Stomach (tissue), 9 donors: ENCODE measurements around the gene WDR76. TPM values are rescaled to one million over a fixed set of nuclear protein-coding genes. Genes with fewer than 3 reads are reported as not detected.
"Not testable (repeated sequence)": the region's sequence is repeated elsewhere in the genome, so short reads cannot be mapped to it uniquely, and the experiment has no call there.

ENCODE experiments used
- DNase-seq, 2 donors: peaks; one replicate each; pipeline versions ENCODE4 v3.0.0 to v3.0.0-alpha.2; 2013 to 2019
- H3K27ac ChIP-seq, 5 donors: fragments of 200-600 bp in 4 of 5; sonication (generic) in 4 of 5; one replicate each; pipeline ENCODE4 v1.5.1; 2013 to 2019; ENCODE audit warnings: mild to moderate bottlenecking in 1 of 5, moderate library complexity in 1 of 5
- H3K27me3 ChIP-seq, 3 donors: fragments of 200-600 bp; sonication (generic); one replicate each; pipeline ENCODE4 v1.5.1; 2017 to 2019; ENCODE audit warnings: mixed run types in 1 of 3
- H3K36me3 ChIP-seq, 4 donors: fragments of 200-600 bp; sonication (generic); 1 replicate in 3 of 4; 2 replicates in 1 of 4; pipeline ENCODE4 v1.5.1; 2016 to 2019
- H3K4me1 ChIP-seq, 4 donors: fragments of 200-600 bp; sonication (generic); one replicate each; pipeline ENCODE4 v1.5.1; 2016 to 2019
- H3K4me3 ChIP-seq, 4 donors: fragments of 200-600 bp; sonication (generic) in 3 of 4; one replicate each; pipeline ENCODE4 v1.5.1; 2016 to 2019; ENCODE audit warnings: mild to moderate bottlenecking in 1 of 4
- H3K9me3 ChIP-seq, 4 donors: fragments of 200-600 bp; sonication (generic); one replicate each; pipeline ENCODE4 v1.5.1; 2016 to 2019
- EP300 ChIP-seq: sonication (generic); formaldehyde crosslinking; IDR thresholded peaks from one replicate; pipeline ENCODE4 v1.6.1; 2017; ENCODE audit warnings: antibody characterized with exemption
- POLR2A ChIP-seq, 4 donors: fragments of 450-650 bp; IDR thresholded peaks; one replicate each; pipeline ENCODE4 v1.6.1; 2016; ENCODE audit warnings: antibody characterized with exemption in 4 of 4, control low read depth in 2 of 4, mild to moderate bottlenecking in 1 of 4, moderate library complexity in 1 of 4
- POLR2AphosphoS5 ChIP-seq, 3 donors: sonication (generic); formaldehyde crosslinking; IDR thresholded peaks; one replicate each; pipeline ENCODE4 v1.6.1; 2016; ENCODE audit warnings: antibody characterized with exemption in 3 of 3
- WGBS, 5 donors: extraction: QIAGEN DNeasy Blood & Tissue Kit in 3 of 5; methylation state at CpG; one replicate each; pipeline versions ENCODE4 v1.1.5 to v1.1.7; 2013 to 2018; 5-methylcytosine and 5-hydroxymethylcytosine counted together
- intact Hi-C: fragments of 100-400 bp; cut with DNase I; formaldehyde crosslinking; loops from one replicate; pipeline ENCODE4 v1.15.1; 2023; ENCODE audit warnings: low total_unique reads
- polyA plus RNA-seq, 3 donors: library from polyadenylated mRNA; stranded (reverse); fragments of 200-250 nt; gene quantifications; one replicate each; pipeline ENCODE4 v1.2.3, GENCODE V29; 2013
- total RNA-seq, 5 donors: library from RNA; depleted of rRNA; stranded (reverse); fragments of >200 nt; gene quantifications; one replicate each; pipeline versions ENCODE4 v1.1.0 to v1.2.3, GENCODE V29; 2014 to 2016
- TF ChIP-seq, protein P1 (sequence below), 7 experiments: fragments of 450-650 bp in 4 of 7; fragments of 200-600 bp in 3 of 7; sonication (generic) in 3 of 7; IDR thresholded peaks; one replicate each; pipeline ENCODE4 v1.5.1; 2016 to 2019; ENCODE audit warnings: antibody characterized with exemption in 7 of 7, control low read depth in 2 of 7, mild to moderate bottlenecking in 1 of 7
- donor health status: healthy with polysubstance abuse.
- donor health status: Bipolar disorder and iron deficiency.
- donor health status: healthy.

The WDR76 gene
- total and polyA plus RNA-seq, 8 donors = 1.2 to 14.5 (median 3.8) TPM

DNA sequence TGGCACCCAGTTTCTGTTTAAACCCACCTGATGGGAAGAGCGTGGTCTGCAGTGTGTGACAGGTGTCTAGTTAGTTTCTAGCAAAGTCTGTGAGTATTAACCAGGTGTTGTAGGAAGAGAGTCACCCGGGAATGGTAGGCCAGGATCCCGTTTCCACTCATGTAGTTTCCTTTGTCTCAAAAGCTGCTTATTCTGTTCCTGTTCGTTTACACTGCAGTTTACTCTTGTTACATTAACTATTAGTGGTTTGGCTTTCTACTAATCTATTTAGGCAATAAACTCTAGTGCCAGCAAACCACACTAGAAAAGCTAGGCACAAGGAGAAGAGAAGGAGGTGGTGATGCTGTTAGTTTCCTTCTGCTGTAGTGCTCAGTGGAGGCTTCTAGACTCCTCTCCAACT is 32.7 kb downstream of the WDR76 start:
- TF ChIP-seq EP300 (no peak), POLR2AphosphoS5 (IDR thresholded peaks at IDR 0.05) (no peak), POLR2A (IDR thresholded peaks at IDR 0.05) (no peak)
- TF ChIP-seq, protein P1, sequence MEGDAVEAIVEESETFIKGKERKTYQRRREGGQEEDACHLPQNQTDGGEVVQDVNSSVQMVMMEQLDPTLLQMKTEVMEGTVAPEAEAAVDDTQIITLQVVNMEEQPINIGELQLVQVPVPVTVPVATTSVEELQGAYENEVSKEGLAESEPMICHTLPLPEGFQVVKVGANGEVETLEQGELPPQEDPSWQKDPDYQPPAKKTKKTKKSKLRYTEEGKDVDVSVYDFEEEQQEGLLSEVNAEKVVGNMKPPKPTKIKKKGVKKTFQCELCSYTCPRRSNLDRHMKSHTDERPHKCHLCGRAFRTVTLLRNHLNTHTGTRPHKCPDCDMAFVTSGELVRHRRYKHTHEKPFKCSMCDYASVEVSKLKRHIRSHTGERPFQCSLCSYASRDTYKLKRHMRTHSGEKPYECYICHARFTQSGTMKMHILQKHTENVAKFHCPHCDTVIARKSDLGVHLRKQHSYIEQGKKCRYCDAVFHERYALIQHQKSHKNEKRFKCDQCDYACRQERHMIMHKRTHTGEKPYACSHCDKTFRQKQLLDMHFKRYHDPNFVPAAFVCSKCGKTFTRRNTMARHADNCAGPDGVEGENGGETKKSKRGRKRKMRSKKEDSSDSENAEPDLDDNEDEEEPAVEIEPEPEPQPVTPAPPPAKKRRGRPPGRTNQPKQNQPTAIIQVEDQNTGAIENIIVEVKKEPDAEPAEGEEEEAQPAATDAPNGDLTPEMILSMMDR (IDR thresholded peaks at IDR 0.05) = no peak
- H3K27me3 ChIP-seq = no peaks in the 10 kb centered on the region
- H3K27ac ChIP-seq = no peak overlapping the region
- H3K4me1 ChIP-seq = no peaks in the 10 kb centered on the region
- peaks cover 9 to 62% (median 58%) of the 10 kb centered on the region in 4 donors for H3K36me3 ChIP-seq
- no peaks in the 10 kb centered on the region for H3K9me3 ChIP-seq
- intact Hi-C loops = no loop called here
- 39 to 65% (median 57%) methylated on average over 4 of the region's 4 CpGs for WGBS, 5 donors
- no peak for DNase-seq
- no peak overlapping the region for H3K4me3 ChIP-seq

DNA sequence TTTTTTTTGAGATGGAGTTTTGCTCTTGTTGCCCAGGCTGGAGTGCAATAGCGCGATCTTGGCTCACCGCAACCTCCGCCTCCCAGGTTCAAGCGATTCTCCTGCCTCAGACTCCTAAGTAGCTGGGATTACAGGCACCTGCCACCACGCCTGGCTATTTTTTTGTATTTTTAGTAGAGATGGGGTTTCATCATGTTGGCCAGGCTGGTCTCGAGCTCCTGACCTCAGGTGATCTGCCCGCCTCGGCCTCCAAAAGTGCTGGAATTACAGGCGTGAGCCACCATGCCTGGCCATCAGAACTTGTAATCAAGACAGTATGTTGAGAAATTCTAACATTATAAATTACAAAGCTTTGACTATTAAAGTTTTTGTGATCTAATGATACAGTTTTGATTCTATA is 39.8 kb downstream of the WDR76 start:
- H3K4me1 ChIP-seq, H3K27me3 ChIP-seq, intact Hi-C loops, H3K4me3 ChIP-seq, H3K27ac ChIP-seq, DNase-seq, H3K9me3 ChIP-seq: not testable (repeated sequence)
- WGBS, 5 donors = 92 to 99% (median 97%) methylated on average over 9 to 10 of the region's 10 CpGs
- H3K36me3 ChIP-seq = peaks cover 7 to 36% (median 31%) of the 10 kb centered on the region in 4 donors

DNA sequence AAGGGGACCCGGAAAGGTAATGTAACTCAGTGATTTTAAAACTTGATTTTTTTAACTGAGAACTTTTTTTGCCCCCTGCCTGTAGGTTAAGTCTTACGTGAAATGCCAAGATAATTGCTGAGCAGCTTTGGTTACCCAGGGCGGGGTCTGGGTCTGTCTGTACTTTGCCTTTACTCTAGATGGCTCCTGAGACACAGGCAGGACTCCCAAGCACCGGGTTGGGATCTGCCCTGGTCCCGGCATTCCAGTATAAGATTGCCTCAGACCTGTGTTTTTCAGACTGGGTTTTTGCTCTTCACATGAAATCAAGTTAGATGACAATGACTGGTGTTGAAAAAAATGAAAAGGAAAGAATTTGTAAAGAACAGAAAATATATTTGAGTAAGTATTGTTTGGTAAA is 40.3 kb downstream of the WDR76 start:
- TF ChIP-seq POLR2A (IDR thresholded peaks at IDR 0.05) (no peak), POLR2AphosphoS5 (IDR thresholded peaks at IDR 0.05) (no peak), EP300 (no peak)
- TF ChIP-seq, protein P1 (IDR thresholded peaks at IDR 0.05) = no peak
- no peaks in the 10 kb centered on the region for H3K27me3 ChIP-seq
- no peaks in the 10 kb centered on the region for H3K4me1 ChIP-seq
- 51 to 83% (median 59%) methylated on average over 5 of the region's 5 CpGs for WGBS, 5 donors
- no peak overlapping the region for H3K27ac ChIP-seq
- no peaks in the 10 kb centered on the region for H3K9me3 ChIP-seq
- H3K36me3 ChIP-seq = peaks cover 7 to 36% (median 28%) of the 10 kb centered on the region in 4 donors
- DNase-seq = peak; percentile 37 to 45
- intact Hi-C loops = no loop called here
- H3K4me3 ChIP-seq = no peak overlapping the region

DNA sequence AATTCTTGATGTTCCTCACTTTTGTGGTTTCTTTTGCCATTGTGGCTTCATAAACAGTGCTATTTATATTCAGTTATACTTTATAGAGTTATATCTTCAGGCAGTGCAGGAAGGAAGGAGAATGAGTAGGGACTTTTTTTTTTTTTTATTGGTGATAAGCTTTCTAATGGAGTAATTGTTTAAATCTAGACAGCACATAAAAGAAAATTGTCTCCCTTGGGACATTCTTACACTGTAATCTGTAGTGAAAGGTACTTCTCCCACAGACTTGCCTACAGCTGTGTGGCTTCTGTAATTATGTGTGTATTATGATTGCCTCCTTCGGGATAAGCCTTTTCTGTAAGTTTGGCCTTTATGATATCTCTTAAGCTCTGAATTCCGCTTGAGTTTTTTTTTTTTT is 41.6 kb downstream of the WDR76 start:
- TF ChIP-seq, protein P1 (IDR thresholded peaks at IDR 0.05) = no peak
- TF ChIP-seq POLR2A (IDR thresholded peaks at IDR 0.05) = no peak
- DNase-seq = no peak
- Histone ChIP-seq H3K36me3 (peaks cover 4 to 29% (median 18%) of the 10 kb centered on the region in 4 donors), H3K27ac (no peak overlapping the region), H3K27me3 (no peaks in the 10 kb centered on the region), H3K9me3 (no peaks in the 10 kb centered on the region), H3K4me1 (no peaks in the 10 kb centered on the region), H3K4me3 (no peak overlapping the region)
- intact Hi-C loops = no loop called here
- WGBS, 5 donors = 50 to 66% (median 54%) methylated on average over 2 of the region's 2 CpGs

DNA sequence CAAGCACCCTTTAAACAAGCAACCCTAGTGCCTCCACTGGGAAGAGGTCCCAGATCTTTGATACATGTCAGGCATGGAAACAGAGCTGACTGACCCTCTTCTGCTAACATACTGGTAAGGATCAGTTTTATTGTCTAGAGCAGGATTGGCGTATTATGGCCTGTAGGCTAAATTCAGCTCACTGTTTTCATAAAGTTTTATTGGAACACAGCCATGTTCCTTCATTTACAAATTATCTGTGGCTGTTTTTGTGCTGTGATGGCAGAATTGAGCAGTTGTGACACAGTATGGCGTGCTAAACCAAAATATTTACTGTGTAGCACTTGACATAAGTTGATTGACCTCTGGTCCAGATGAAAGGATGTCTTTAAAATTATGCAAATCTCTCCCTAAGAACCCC is 45.0 kb downstream of the WDR76 start:
- Histone ChIP-seq H3K36me3 (peaks cover 1 to 17% (median 6%) of the 10 kb centered on the region in 4 donors), H3K27me3 (no peaks in the 10 kb centered on the region), H3K9me3 (no peaks in the 10 kb centered on the region), H3K27ac (no peak overlapping the region), H3K4me1 (no peaks in the 10 kb centered on the region), H3K4me3 (no peak overlapping the region)
- WGBS, 5 donors = 86 to 97% (median 93%) methylated on average over 2 of the region's 2 CpGs
- intact Hi-C loops = no loop called here
- TF ChIP-seq, protein P1 (IDR thresholded peaks at IDR 0.05) = no peak
- TF ChIP-seq POLR2A (IDR thresholded peaks at IDR 0.05) (no peak), EP300 (no peak), POLR2AphosphoS5 (IDR thresholded peaks at IDR 0.05) (no peak)
- no peak for DNase-seq
